CD4-positive, alpha-beta T cell (primary cell): ENCODE results near the gene GATA5. TPM values are rescaled to one million over a fixed set of nuclear protein-coding genes. Genes with fewer than 3 reads are reported as not detected.

ENCODE experiments used
- ATAC-seq: fragments of 200-7000 bp; cut with Tn5 transposase; one replicate; pipeline ENCODE4 v1.10.0; 2022; ENCODE audit warnings: mild to moderate bottlenecking; ENCODE audit not compliant: poor library complexity
- CTCF ChIA-PET: fragments of 350-600 bp; sonication (Branson Sonifier 250); formaldehyde crosslinking; loops from one replicate; lab custom pipeline; 2021; ENCODE audit warnings: antibody characterized with exemption, inconsistent platforms; lab: Charles Lee
- POLR2A ChIA-PET: fragments of 350-600 bp; sonication (Branson Sonifier 250); formaldehyde crosslinking; loops from one replicate; lab custom pipeline; 2021; ENCODE audit warnings: antibody characterized with exemption, inconsistent platforms; lab: Charles Lee
- DNase-seq, 14 experiments: peaks; one replicate each; pipeline ENCODE4 v3.0.0-alpha.2; 2013 to 2020; ENCODE audit warnings: mixed read lengths in 2 of 14
- H3K27ac ChIP-seq, 2 donors: one replicate each; pipeline versions ENCODE4 v1.5.1 to v1.7.0; 2013; ENCODE audit warnings: low read length in 2 of 2, low read depth in 1 of 2, mild to moderate bottlenecking in 1 of 2
- H3K27me3 ChIP-seq, 2 experiments: 1 replicate in 1 of 2; 2 replicates in 1 of 2; pipeline versions ENCODE4 v1.6.1 to v1.7.0; 2013; ENCODE audit warnings: low read length in 2 of 2, control low read depth in 1 of 2, mild to moderate bottlenecking in 1 of 2, moderate library complexity in 1 of 2; ENCODE audit not compliant: insufficient read depth in 2 of 2, control insufficient read depth in 1 of 2
- H3K36me3 ChIP-seq: one replicate; pipeline ENCODE4 v1.6.1; 2013; ENCODE audit warnings: low read length, control low read depth; ENCODE audit not compliant: insufficient read depth
- H3K4me1 ChIP-seq: one replicate; pipeline ENCODE4 v1.6.1; 2013; ENCODE audit warnings: low read length, control low read depth; ENCODE audit not compliant: insufficient read depth
- H3K4me3 ChIP-seq: one replicate; pipeline ENCODE4 v1.5.1; 2013; ENCODE audit warnings: mild to moderate bottlenecking, low read length, moderate library complexity
- H3K9me3 ChIP-seq, 2 experiments: 1 replicate in 1 of 2; 2 replicates in 1 of 2; pipeline versions ENCODE4 v1.6.1 to v1.7.0; 2013; ENCODE audit warnings: low read length in 2 of 2, mild to moderate bottlenecking in 2 of 2, control low read depth in 1 of 2, moderate library complexity in 1 of 2; ENCODE audit not compliant: control insufficient read depth in 1 of 2, insufficient read depth in 1 of 2
- H3K27ac Mint-ChIP-seq: one replicate; pipeline ENCODE4 v1.8.0; 2020; ENCODE audit warnings: mixed read lengths
- H3K27me3 Mint-ChIP-seq: one replicate; pipeline ENCODE4 v1.8.0; 2021; ENCODE audit warnings: mixed read lengths
- H3K36me3 Mint-ChIP-seq: one replicate; pipeline ENCODE4 v1.8.0; 2021; ENCODE audit warnings: low read depth, mixed read lengths
- H3K4me1 Mint-ChIP-seq: one replicate; pipeline ENCODE4 v1.8.0; 2021; ENCODE audit warnings: low read depth, mixed read lengths
- H3K4me3 Mint-ChIP-seq: one replicate; pipeline ENCODE4 v1.8.0; 2020; ENCODE audit warnings: mild to moderate bottlenecking, mixed read lengths
- H3K9me3 Mint-ChIP-seq: one replicate; pipeline ENCODE4 v1.8.0; 2020; ENCODE audit warnings: mixed read lengths
- CTCF ChIP-seq: fragments of 200-600 bp; IDR thresholded peaks from one replicate; pipeline ENCODE4 v1.8.0; 2022; ENCODE audit warnings: antibody characterized with exemption, mild to moderate bottlenecking
- intact Hi-C, 2 experiments: fragments of 100-400 bp; cut with DNase I in 1 of 2; cut with micrococcal nuclease in 1 of 2; formaldehyde crosslinking; loops; one replicate each; pipeline versions ENCODE4 v1.15.1 to v1.9.0; 2023 to 2025; cut with DNase I, micrococcal nuclease
- total RNA-seq, 174 experiments: library from RNA in 2 of 174; stranded (reverse) in 2 of 174; gene quantifications; one replicate each; pipeline ENCODE4 v1.2.3 and lab custom pipeline; 2021 to 2026

GATA5 gene
- total RNA-seq, 2 experiments from 2014 or later = not detected

GRCh38 chr20:62470001-62470400 is 5.8 kb downstream of the GATA5 start:
- H3K9me3 Mint-ChIP-seq = no peaks in the 10 kb centered on the region
- no peak for TF ChIP-seq CTCF

GRCh38 chr20:62469352-62469751 is 6.4 kb downstream of the GATA5 start:
- Histone ChIP-seq H3K9me3 (peaks cover 0 to 2% of the 10 kb centered on the region in 2 experiments), H3K4me3 (no peak overlapping the region), H3K27ac (no peak overlapping the region), H3K36me3 (no peaks in the 10 kb centered on the region), H3K27me3 (peaks cover 26 to 32% of the 10 kb centered on the region in 2 experiments), H3K4me1 (no peaks in the 10 kb centered on the region)
- CTCF ChIA-PET = no interaction called here
- ATAC-seq (no peak), DNase-seq (no peak)
- Mint-ChIP-seq H3K36me3 (no peaks in the 10 kb centered on the region), H3K9me3 (no peaks in the 10 kb centered on the region), H3K27ac (no peak overlapping the region), H3K27me3 (peaks cover 27% of the 10 kb centered on the region), H3K4me1 (no peaks in the 10 kb centered on the region), H3K4me3 (no peak overlapping the region)
- intact Hi-C loops = no loop called here
- POLR2A ChIA-PET = no interaction called here
- no peak for TF ChIP-seq CTCF

More at GRCh38 chr20:62470001-62470400, 5.8 kb downstream of the GATA5 start:
- ChIA-PET POLR2A (no interaction called here), CTCF (no interaction called here)
- no peaks in the 10 kb centered on the region for H3K4me1 Mint-ChIP-seq
- Histone ChIP-seq H3K4me3 (no peak overlapping the region), H3K27ac (no peak overlapping the region), H3K4me1 (no peaks in the 10 kb centered on the region), H3K27me3 (peaks cover 31 to 37% of the 10 kb centered on the region in 2 experiments), H3K9me3 (peaks cover 0 to 7% of the 10 kb centered on the region in 2 experiments), H3K36me3 (no peaks in the 10 kb centered on the region)
- DNase-seq (no peak), ATAC-seq (no peak)
- H3K4me3 Mint-ChIP-seq = no peak overlapping the region
- no peak overlapping the region for H3K27ac Mint-ChIP-seq
- H3K27me3 Mint-ChIP-seq = peaks cover 31% of the 10 kb centered on the region
- intact Hi-C loops = no loop called here
- H3K36me3 Mint-ChIP-seq = no peaks in the 10 kb centered on the region

- no peaks in the 10 kb centered on the region for H3K9me3 ChIP-seq
- no peak for ATAC-seq
These were observed 8.8 kb downstream of the GATA5 start for GRCh38 chr20:62466806-62467537.

More at GRCh38 chr20:62466806-62467537, 8.8 kb downstream of the GATA5 start:
- Mint-ChIP-seq H3K9me3 (no peaks in the 10 kb centered on the region), H3K36me3 (no peaks in the 10 kb centered on the region), H3K4me1 (no peaks in the 10 kb centered on the region), H3K27me3 (peaks cover 17% of the 10 kb centered on the region), H3K27ac (no peak overlapping the region), H3K4me3 (no peak overlapping the region)
- CTCF ChIA-PET = no interaction called here
- H3K27ac ChIP-seq = no peak overlapping the region
- no peak for TF ChIP-seq CTCF
- H3K4me1 ChIP-seq = no peaks in the 10 kb centered on the region
- no peak for DNase-seq
- no peaks in the 10 kb centered on the region for H3K36me3 ChIP-seq
- H3K27me3 ChIP-seq = peaks cover 2 to 13% of the 10 kb centered on the region in 2 experiments
- intact Hi-C loops = no loop called here
- H3K4me3 ChIP-seq = no peak overlapping the region
- POLR2A ChIA-PET = no interaction called here
